ENCODE measurements around the gene CMC2.

Gene CMC2

DNA sequence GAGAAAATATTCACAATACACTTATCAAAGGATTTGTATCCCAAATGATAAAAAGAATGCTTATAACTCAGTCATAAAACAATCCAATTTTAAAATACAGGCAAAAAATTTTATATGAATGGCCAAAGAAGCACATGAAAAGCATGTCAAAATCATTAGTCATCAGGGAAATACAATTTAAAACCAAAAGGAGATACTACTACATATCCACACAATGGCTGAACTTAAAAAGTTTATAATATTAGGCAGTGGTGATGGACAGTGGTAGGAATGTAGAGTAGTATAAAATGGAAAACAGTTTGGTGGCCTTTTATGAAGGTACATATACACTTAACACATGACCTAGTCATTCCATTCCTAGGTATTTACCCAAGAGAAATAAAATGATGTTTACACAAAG is 12.2 kb downstream of the CMC2 start:
- Histone ChIP-seq H3K27me3 (ENCODE audit: insufficient read depth, poor library complexity, severe bottlenecking) (no peaks in the 10 kb centered on the region), H3K27ac (replicated peaks) (no peak overlapping the region), H3K4me3 (replicated peaks; ENCODE audit: insufficient read depth, low read length) (no peak overlapping the region)
- TF ChIP-seq, protein P1, sequence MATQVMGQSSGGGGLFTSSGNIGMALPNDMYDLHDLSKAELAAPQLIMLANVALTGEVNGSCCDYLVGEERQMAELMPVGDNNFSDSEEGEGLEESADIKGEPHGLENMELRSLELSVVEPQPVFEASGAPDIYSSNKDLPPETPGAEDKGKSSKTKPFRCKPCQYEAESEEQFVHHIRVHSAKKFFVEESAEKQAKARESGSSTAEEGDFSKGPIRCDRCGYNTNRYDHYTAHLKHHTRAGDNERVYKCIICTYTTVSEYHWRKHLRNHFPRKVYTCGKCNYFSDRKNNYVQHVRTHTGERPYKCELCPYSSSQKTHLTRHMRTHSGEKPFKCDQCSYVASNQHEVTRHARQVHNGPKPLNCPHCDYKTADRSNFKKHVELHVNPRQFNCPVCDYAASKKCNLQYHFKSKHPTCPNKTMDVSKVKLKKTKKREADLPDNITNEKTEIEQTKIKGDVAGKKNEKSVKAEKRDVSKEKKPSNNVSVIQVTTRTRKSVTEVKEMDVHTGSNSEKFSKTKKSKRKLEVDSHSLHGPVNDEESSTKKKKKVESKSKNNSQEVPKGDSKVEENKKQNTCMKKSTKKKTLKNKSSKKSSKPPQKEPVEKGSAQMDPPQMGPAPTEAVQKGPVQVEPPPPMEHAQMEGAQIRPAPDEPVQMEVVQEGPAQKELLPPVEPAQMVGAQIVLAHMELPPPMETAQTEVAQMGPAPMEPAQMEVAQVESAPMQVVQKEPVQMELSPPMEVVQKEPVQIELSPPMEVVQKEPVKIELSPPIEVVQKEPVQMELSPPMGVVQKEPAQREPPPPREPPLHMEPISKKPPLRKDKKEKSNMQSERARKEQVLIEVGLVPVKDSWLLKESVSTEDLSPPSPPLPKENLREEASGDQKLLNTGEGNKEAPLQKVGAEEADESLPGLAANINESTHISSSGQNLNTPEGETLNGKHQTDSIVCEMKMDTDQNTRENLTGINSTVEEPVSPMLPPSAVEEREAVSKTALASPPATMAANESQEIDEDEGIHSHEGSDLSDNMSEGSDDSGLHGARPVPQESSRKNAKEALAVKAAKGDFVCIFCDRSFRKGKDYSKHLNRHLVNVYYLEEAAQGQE (IDR thresholded peaks at IDR 0.05; ENCODE audit: insufficient replicate concordance, low read depth) = no peak
- TF ChIP-seq GABPA (IDR thresholded peaks at IDR 0.05; ENCODE audit: low read depth) (no peak), SPI1 (IDR thresholded peaks at IDR 0.05; ENCODE audit: borderline replicate concordance, low read depth) (no peak)
- no peak for DNase-seq (ENCODE audit: low read depth in 1 of 2, low spot score in 1 of 2)

DNA sequence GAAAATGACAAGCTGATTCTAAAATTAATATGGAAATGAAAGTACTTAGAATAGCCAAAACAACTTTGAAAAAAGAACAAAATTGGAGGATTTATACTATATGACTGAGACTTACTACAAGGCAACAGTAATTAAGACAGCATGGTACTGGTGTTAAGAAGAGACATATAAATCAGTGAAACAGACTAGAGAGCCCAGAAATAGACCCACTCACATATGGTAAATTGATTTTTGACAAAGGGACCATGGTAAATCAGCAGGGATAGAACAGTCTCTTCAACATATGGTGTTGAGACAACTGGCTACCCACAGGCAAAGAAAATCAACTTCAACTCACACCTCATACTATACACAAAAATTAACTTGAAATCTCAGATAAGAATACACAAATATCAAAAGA is 12.9 kb downstream of the CMC2 start:
- no peak overlapping the region for H3K27ac ChIP-seq (replicated peaks)
- TF ChIP-seq SPI1 (IDR thresholded peaks at IDR 0.05; ENCODE audit: borderline replicate concordance, low read depth) (no peak), POLR2AphosphoS5 (IDR thresholded peaks at IDR 0.05; ENCODE audit: low read depth) (no peak), GABPA (IDR thresholded peaks at IDR 0.05; ENCODE audit: low read depth) (no peak)
- TF ChIP-seq, protein P2, sequence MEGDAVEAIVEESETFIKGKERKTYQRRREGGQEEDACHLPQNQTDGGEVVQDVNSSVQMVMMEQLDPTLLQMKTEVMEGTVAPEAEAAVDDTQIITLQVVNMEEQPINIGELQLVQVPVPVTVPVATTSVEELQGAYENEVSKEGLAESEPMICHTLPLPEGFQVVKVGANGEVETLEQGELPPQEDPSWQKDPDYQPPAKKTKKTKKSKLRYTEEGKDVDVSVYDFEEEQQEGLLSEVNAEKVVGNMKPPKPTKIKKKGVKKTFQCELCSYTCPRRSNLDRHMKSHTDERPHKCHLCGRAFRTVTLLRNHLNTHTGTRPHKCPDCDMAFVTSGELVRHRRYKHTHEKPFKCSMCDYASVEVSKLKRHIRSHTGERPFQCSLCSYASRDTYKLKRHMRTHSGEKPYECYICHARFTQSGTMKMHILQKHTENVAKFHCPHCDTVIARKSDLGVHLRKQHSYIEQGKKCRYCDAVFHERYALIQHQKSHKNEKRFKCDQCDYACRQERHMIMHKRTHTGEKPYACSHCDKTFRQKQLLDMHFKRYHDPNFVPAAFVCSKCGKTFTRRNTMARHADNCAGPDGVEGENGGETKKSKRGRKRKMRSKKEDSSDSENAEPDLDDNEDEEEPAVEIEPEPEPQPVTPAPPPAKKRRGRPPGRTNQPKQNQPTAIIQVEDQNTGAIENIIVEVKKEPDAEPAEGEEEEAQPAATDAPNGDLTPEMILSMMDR (IDR thresholded peaks at IDR 0.05; ENCODE audit: insufficient read depth, low read length) = no peak
- TF ChIP-seq, protein P1 (IDR thresholded peaks at IDR 0.05; ENCODE audit: insufficient replicate concordance, low read depth) = no peak
- no peak for DNase-seq (ENCODE audit: low read depth in 1 of 2, low spot score in 1 of 2)
- no peak overlapping the region for H3K4me3 ChIP-seq (replicated peaks; ENCODE audit: insufficient read depth, low read length)
- H3K27me3 ChIP-seq (ENCODE audit: insufficient read depth, poor library complexity, severe bottlenecking) = no peaks in the 10 kb centered on the region

DNA sequence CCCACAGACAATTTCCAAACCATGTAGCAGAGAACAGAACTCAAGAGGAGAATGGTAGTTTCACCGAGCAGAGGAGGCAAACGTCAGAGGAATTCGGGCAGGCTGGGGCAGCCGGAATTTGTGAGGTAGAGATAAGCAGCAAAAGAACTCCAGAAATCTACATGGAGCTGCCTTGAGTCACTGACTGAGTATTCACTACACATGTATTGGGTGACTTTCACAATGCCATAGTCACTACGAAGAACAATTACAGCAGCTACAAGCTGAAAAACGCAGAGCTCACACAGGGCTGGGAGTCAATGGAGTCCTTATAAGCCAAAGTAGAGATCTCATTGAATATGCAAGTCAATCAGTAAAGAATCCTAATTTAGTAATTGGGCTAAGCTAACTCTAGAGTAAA is 13.4 kb downstream of the CMC2 start:
- TF ChIP-seq, protein P1 (IDR thresholded peaks at IDR 0.05; ENCODE audit: insufficient replicate concordance, low read depth) = no peak
- TF ChIP-seq SPI1 (IDR thresholded peaks at IDR 0.05; ENCODE audit: borderline replicate concordance, low read depth) (no peak), POLR2AphosphoS5 (IDR thresholded peaks at IDR 0.05; ENCODE audit: low read depth) (no peak), GABPA (IDR thresholded peaks at IDR 0.05; ENCODE audit: low read depth) (no peak)
- TF ChIP-seq, protein P2 (IDR thresholded peaks at IDR 0.05; ENCODE audit: insufficient read depth, low read length) = no peak
- H3K27me3 ChIP-seq (ENCODE audit: insufficient read depth, poor library complexity, severe bottlenecking) = no peaks in the 10 kb centered on the region
- H3K4me3 ChIP-seq (replicated peaks; ENCODE audit: insufficient read depth, low read length) = no peak overlapping the region
- no peak overlapping the region for H3K27ac ChIP-seq (replicated peaks)
- DNase-seq (ENCODE audit: low read depth in 1 of 2, low spot score in 1 of 2) = no peak
